ENCODE data around the gene PRSS22.
A peak's percentile ranks its signal among the peaks of the same experiment; 100 is the strongest.

PRSS22 gene

GRCh38 chr16:2813771-2814221, 44.2 kb downstream of the PRSS22 start:
- no peaks in the 10 kb centered on the region for H3K36me3 Mint-ChIP-seq
- H3K27me3 Mint-ChIP-seq: peaks cover 15% of the 10 kb centered on the region
- H3K4me1 Mint-ChIP-seq: no peaks in the 10 kb centered on the region
- no peaks in the 10 kb centered on the region for H3K9me3 Mint-ChIP-seq
- H3K4me3 Mint-ChIP-seq: no peak overlapping the region
- DNase-seq: peak; percentile 16
- H3K27ac Mint-ChIP-seq: no peak overlapping the region
- CTCF ChIA-PET: no interaction called here

- peaks cover 25% of the 10 kb centered on the region for H3K27me3 Mint-ChIP-seq
- CTCF ChIA-PET: interaction anchor here (1.7 kb wide), 1 partner anchor 12 kb away, joined by 6 read pairs; no protein-coding TSS in a partner anchor
- H3K27ac Mint-ChIP-seq: no peak overlapping the region
- no peaks in the 10 kb centered on the region for H3K9me3 Mint-ChIP-seq
- no peak overlapping the region for H3K4me3 Mint-ChIP-seq
- H3K36me3 Mint-ChIP-seq: no peaks in the 10 kb centered on the region
- peak; percentile 14 for DNase-seq
- no peaks in the 10 kb centered on the region for H3K4me1 Mint-ChIP-seq
These were observed 46.1 kb downstream of the PRSS22 start for GRCh38 chr16:2811703-2812471.

- peak; percentile 5 for DNase-seq
- Mint-ChIP-seq H3K27ac (no peak overlapping the region), H3K4me3 (no peak overlapping the region), H3K27me3 (peaks cover 33% of the 10 kb centered on the region), H3K4me1 (no peaks in the 10 kb centered on the region), H3K36me3 (no peaks in the 10 kb centered on the region), H3K9me3 (no peaks in the 10 kb centered on the region)
- CTCF ChIA-PET: interaction anchor here (0.6 to 1.7 kb wide), 2 partner anchors 8 to 13 kb away, joined by 3 to 6 read pairs; no protein-coding TSS in a partner anchor
These were observed 47.3 kb downstream of the PRSS22 start for GRCh38 chr16:2810651-2811050.

- CTCF ChIA-PET: no interaction called here
- Mint-ChIP-seq H3K9me3 (no peaks in the 10 kb centered on the region), H3K36me3 (no peaks in the 10 kb centered on the region), H3K4me1 (no peaks in the 10 kb centered on the region), H3K27ac (no peak overlapping the region), H3K4me3 (no peak overlapping the region), H3K27me3 (peaks cover 45% of the 10 kb centered on the region)
- DNase-seq: no peak
These were observed 48.7 kb downstream of the PRSS22 start for GRCh38 chr16:2809149-2809760.

GRCh38 chr16:2808181-2808580, 49.8 kb downstream of the PRSS22 start:
- Mint-ChIP-seq H3K27ac (peak overlapping the region; percentile 5), H3K36me3 (no peaks in the 10 kb centered on the region), H3K9me3 (peaks cover 2% of the 10 kb centered on the region), H3K27me3 (peaks cover 46% of the 10 kb centered on the region), H3K4me3 (no peak overlapping the region), H3K4me1 (no peaks in the 10 kb centered on the region)
- CTCF ChIA-PET: no interaction called here
- no peak for DNase-seq

- CTCF ChIA-PET: no interaction called here
- H3K9me3 Mint-ChIP-seq: peaks cover 2% of the 10 kb centered on the region
- DNase-seq: no peak
- H3K27ac Mint-ChIP-seq: no peak overlapping the region
- H3K36me3 Mint-ChIP-seq: no peaks in the 10 kb centered on the region
- peaks cover 42% of the 10 kb centered on the region for H3K27me3 Mint-ChIP-seq
- no peaks in the 10 kb centered on the region for H3K4me1 Mint-ChIP-seq
- no peak overlapping the region for H3K4me3 Mint-ChIP-seq
These were observed 51.7 kb downstream of the PRSS22 start for GRCh38 chr16:2806286-2806685.

- H3K9me3 Mint-ChIP-seq: peaks cover 2% of the 10 kb centered on the region
- H3K4me3 Mint-ChIP-seq: no peak overlapping the region
- CTCF ChIA-PET: no interaction called here
These were observed 53.2 kb downstream of the PRSS22 start for GRCh38 chr16:2804728-2805127.

GRCh38 chr16:2803545-2804195, 54.3 kb downstream of the PRSS22 start:
- peaks cover 39% of the 10 kb centered on the region for H3K27me3 Mint-ChIP-seq

More at GRCh38 chr16:2804728-2805127, 53.2 kb downstream of the PRSS22 start:
- Mint-ChIP-seq H3K4me1 (no peaks in the 10 kb centered on the region), H3K36me3 (no peaks in the 10 kb centered on the region), H3K27ac (no peak overlapping the region), H3K27me3 (peaks cover 31% of the 10 kb centered on the region)
- DNase-seq: no peak

More at GRCh38 chr16:2803545-2804195, 54.3 kb downstream of the PRSS22 start:
- Mint-ChIP-seq H3K36me3 (no peaks in the 10 kb centered on the region), H3K4me3 (no peak overlapping the region), H3K9me3 (peaks cover 2% of the 10 kb centered on the region), H3K4me1 (no peaks in the 10 kb centered on the region), H3K27ac (no peak overlapping the region)
- CTCF ChIA-PET: no interaction called here
- no peak for DNase-seq
